ENCODE results near the gene UIMC1.

Gene UIMC1

DNA sequence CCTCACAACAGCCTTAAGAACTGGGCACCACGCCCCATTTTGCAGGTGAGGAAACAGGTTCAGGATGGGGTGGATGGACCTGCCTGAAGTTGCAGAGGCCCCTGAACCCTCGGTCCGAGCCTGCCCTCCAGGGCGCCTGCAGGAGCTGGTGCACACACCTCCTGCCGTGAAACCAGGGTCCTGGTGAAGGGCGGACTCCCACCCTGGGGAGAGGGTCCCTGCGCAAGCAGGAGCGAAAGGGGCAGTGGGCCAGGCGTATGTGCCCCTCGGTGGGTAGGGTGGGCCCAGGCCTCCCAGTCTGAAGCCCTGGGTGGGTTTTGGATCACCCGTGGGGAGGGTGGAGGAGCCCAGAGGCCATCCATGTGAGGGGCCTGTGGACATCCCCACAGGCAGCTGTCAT, 145.3 kb downstream of the UIMC1 start:
- DNase-seq: no peak
- H3K4me3 ChIP-seq (ENCODE audit: control insufficient read depth in 1 of 7, extremely low read depth in 1 of 7, insufficient read depth in 4 of 7, low read depth in 2 of 7, low read length in 6 of 7): no peak overlapping the region
- no peak overlapping the region for H3K27ac ChIP-seq (ENCODE audit: insufficient read depth in 1 of 2, low read depth in 1 of 2, low read length in 2 of 2, poor library complexity in 1 of 2, severe bottlenecking in 2 of 2)
- H3K27me3 ChIP-seq (replicated peaks in 2 of 5; ENCODE audit: control insufficient read depth in 4 of 5, insufficient read depth in 5 of 5, low read length in 4 of 5): peaks cover 0 to 84% (median 27%) of the 10 kb centered on the region in 5 experiments
- ChIA-PET CTCF (interaction anchor here (1.1 kb wide), 1 partner anchor 9 kb away, joined by 3 read pairs; no protein-coding TSS in a partner anchor), POLR2A (no interaction called here)
- 89% methylated on average over 8 of the region's 11 CpGs for WGBS (ENCODE audit: insufficient coverage)
- H3K4me1 ChIP-seq (ENCODE audit: control extremely low read depth in 1 of 4, control insufficient read depth in 4 of 4, insufficient read depth in 4 of 4, low read length in 3 of 4): no peaks in the 10 kb centered on the region
- no peaks in the 10 kb centered on the region for H3K9me3 ChIP-seq (ENCODE audit: control extremely low read depth in 1 of 5, control insufficient read depth in 4 of 5, insufficient read depth in 2 of 5, low read depth in 1 of 5, low read length in 4 of 5)
- H3K36me3 ChIP-seq (ENCODE audit: control insufficient read depth in 4 of 4, insufficient read depth in 4 of 4, low read length in 3 of 4): no peaks in the 10 kb centered on the region

DNA sequence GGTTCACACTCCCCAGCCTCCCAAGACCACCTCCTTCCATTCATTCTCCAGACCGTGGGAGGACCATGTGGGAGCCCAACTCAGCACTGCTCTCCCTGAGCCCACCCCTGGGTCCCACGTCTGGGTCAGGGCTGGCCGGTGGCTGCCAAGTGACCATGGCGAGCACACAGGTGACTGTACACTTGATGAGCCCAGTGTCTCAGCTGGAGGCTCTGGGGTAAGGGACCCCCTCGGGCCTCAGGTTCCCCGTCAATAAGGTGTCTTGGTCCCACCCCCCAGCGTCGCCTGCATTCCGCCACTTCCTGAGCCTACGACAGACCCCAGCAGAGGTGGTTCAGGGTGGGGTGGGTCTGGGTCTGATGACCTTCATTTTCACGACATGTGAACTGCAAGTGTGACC, 146.2 kb downstream of the UIMC1 start:
- Histone ChIP-seq H3K27me3 (replicated peaks in 2 of 5; ENCODE audit: control insufficient read depth in 4 of 5, insufficient read depth in 5 of 5, low read length in 4 of 5) (peaks cover 0 to 75% (median 22%) of the 10 kb centered on the region in 5 experiments), H3K36me3 (ENCODE audit: control insufficient read depth in 4 of 4, insufficient read depth in 4 of 4, low read length in 3 of 4) (no peaks in the 10 kb centered on the region), H3K4me3 (ENCODE audit: control insufficient read depth in 1 of 7, extremely low read depth in 1 of 7, insufficient read depth in 4 of 7, low read depth in 2 of 7, low read length in 6 of 7) (no peak overlapping the region), H3K4me1 (ENCODE audit: control extremely low read depth in 1 of 4, control insufficient read depth in 4 of 4, insufficient read depth in 4 of 4, low read length in 3 of 4) (no peaks in the 10 kb centered on the region), H3K9me3 (ENCODE audit: control extremely low read depth in 1 of 5, control insufficient read depth in 4 of 5, insufficient read depth in 2 of 5, low read depth in 1 of 5, low read length in 4 of 5) (no peaks in the 10 kb centered on the region), H3K27ac (ENCODE audit: insufficient read depth in 1 of 2, low read depth in 1 of 2, low read length in 2 of 2, poor library complexity in 1 of 2, severe bottlenecking in 2 of 2) (no peak overlapping the region)
- CTCF ChIA-PET: interaction anchor here (1.1 kb wide), 1 partner anchor 8 kb away, joined by 3 read pairs; no protein-coding TSS in a partner anchor
- no peak for DNase-seq
- POLR2A ChIA-PET: no interaction called here
- WGBS (ENCODE audit: insufficient coverage): 86% methylated on average over 11 of the region's 11 CpGs

DNA sequence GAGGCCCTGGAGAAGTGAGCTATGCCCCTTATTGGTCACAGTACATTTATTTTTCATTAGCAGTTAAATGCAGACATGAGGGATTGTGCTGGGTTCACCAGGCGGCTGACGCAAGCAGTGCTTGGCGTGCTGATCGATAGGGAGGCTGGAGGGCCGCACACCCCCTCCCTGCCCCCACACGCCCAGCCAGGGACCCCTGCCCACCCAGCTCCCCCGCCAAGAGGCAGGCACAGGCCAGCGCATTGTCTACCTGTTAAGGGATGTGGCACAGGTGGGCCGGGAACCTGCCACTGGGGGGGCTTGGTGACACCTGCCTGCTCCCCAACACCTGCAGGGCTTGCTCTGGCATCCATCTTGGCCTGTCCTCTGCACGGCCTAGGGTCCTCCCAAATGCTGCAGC, 146.7 kb downstream of the UIMC1 start:
- Histone ChIP-seq H3K27ac (ENCODE audit: insufficient read depth in 1 of 2, low read depth in 1 of 2, low read length in 2 of 2, poor library complexity in 1 of 2, severe bottlenecking in 2 of 2) (no peak overlapping the region), H3K9me3 (ENCODE audit: control extremely low read depth in 1 of 5, control insufficient read depth in 4 of 5, insufficient read depth in 2 of 5, low read depth in 1 of 5, low read length in 4 of 5) (no peaks in the 10 kb centered on the region), H3K4me3 (ENCODE audit: control insufficient read depth in 1 of 7, extremely low read depth in 1 of 7, insufficient read depth in 4 of 7, low read depth in 2 of 7, low read length in 6 of 7) (no peak overlapping the region), H3K4me1 (ENCODE audit: control extremely low read depth in 1 of 4, control insufficient read depth in 4 of 4, insufficient read depth in 4 of 4, low read length in 3 of 4) (no peaks in the 10 kb centered on the region), H3K27me3 (replicated peaks in 2 of 5; ENCODE audit: control insufficient read depth in 4 of 5, insufficient read depth in 5 of 5, low read length in 4 of 5) (peaks cover 0 to 74% (median 21%) of the 10 kb centered on the region in 5 experiments), H3K36me3 (ENCODE audit: control insufficient read depth in 4 of 4, insufficient read depth in 4 of 4, low read length in 3 of 4) (no peaks in the 10 kb centered on the region)
- ChIA-PET CTCF (interaction anchor here (1.1 kb wide), 1 partner anchor 8 kb away, joined by 3 read pairs; no protein-coding TSS in a partner anchor), POLR2A (no interaction called here)
- 100% methylated on average over 1 of the region's 10 CpGs for WGBS (ENCODE audit: insufficient coverage)
- DNase-seq: no peak

DNA sequence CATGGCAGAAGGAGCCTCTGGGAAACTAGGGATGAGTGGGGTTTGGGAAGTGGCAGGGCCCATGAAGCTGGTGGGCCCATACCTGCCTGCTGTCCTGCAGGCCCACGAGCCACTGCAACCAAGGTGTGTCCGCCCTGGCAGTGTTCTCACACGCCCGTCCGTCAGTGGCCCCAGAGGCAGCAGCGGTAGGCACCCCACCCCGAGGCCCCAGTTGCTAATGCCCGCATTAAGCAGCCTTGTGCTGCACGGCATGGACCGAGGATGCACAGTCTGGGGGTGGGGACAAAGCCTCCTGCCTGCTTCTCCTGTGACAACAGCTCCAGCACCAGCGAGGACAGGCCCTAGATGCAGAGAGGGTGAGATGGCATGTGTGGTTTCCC, 148.7 kb downstream of the UIMC1 start:
- ChIA-PET POLR2A (no interaction called here), CTCF (no interaction called here)
- Histone ChIP-seq H3K9me3 (ENCODE audit: control extremely low read depth in 1 of 5, control insufficient read depth in 4 of 5, insufficient read depth in 2 of 5, low read depth in 1 of 5, low read length in 4 of 5) (no peaks in the 10 kb centered on the region), H3K27me3 (replicated peaks in 2 of 5; ENCODE audit: control insufficient read depth in 4 of 5, insufficient read depth in 5 of 5, low read length in 4 of 5) (peaks cover 0 to 61% (median 4%) of the 10 kb centered on the region in 5 experiments), H3K4me1 (ENCODE audit: control extremely low read depth in 1 of 4, control insufficient read depth in 4 of 4, insufficient read depth in 4 of 4, low read length in 3 of 4) (no peaks in the 10 kb centered on the region), H3K4me3 (ENCODE audit: control insufficient read depth in 1 of 7, extremely low read depth in 1 of 7, insufficient read depth in 4 of 7, low read depth in 2 of 7, low read length in 6 of 7) (no peak overlapping the region), H3K27ac (ENCODE audit: insufficient read depth in 1 of 2, low read depth in 1 of 2, low read length in 2 of 2, poor library complexity in 1 of 2, severe bottlenecking in 2 of 2) (no peak overlapping the region), H3K36me3 (ENCODE audit: control insufficient read depth in 4 of 4, insufficient read depth in 4 of 4, low read length in 3 of 4) (no peaks in the 10 kb centered on the region)
- no peak for DNase-seq
- 96% methylated on average over 9 of the region's 11 CpGs for WGBS (ENCODE audit: insufficient coverage)

GRCh38 chr5:176857216-176857893, 149.2 kb downstream of the UIMC1 start:
- H3K4me1 ChIP-seq (ENCODE audit: control extremely low read depth in 1 of 4, control insufficient read depth in 4 of 4, insufficient read depth in 4 of 4, low read length in 3 of 4): no peaks in the 10 kb centered on the region
- H3K36me3 ChIP-seq (ENCODE audit: control insufficient read depth in 4 of 4, insufficient read depth in 4 of 4, low read length in 3 of 4): no peaks in the 10 kb centered on the region
- DNase-seq: no peak
- H3K27ac ChIP-seq (ENCODE audit: insufficient read depth in 1 of 2, low read depth in 1 of 2, low read length in 2 of 2, poor library complexity in 1 of 2, severe bottlenecking in 2 of 2): no peak overlapping the region
- POLR2A ChIA-PET: no interaction called here
- WGBS (ENCODE audit: insufficient coverage): 77% methylated on average over 12 of the region's 19 CpGs
- H3K4me3 ChIP-seq (ENCODE audit: control insufficient read depth in 1 of 7, extremely low read depth in 1 of 7, insufficient read depth in 4 of 7, low read depth in 2 of 7, low read length in 6 of 7): no peak overlapping the region
- CTCF ChIA-PET: no interaction called here
- H3K9me3 ChIP-seq (ENCODE audit: control extremely low read depth in 1 of 5, control insufficient read depth in 4 of 5, insufficient read depth in 2 of 5, low read depth in 1 of 5, low read length in 4 of 5): no peaks in the 10 kb centered on the region
- H3K27me3 ChIP-seq (replicated peaks in 2 of 5; ENCODE audit: control insufficient read depth in 4 of 5, insufficient read depth in 5 of 5, low read length in 4 of 5): peaks cover 0 to 56% (median 4%) of the 10 kb centered on the region in 5 experiments

DNA sequence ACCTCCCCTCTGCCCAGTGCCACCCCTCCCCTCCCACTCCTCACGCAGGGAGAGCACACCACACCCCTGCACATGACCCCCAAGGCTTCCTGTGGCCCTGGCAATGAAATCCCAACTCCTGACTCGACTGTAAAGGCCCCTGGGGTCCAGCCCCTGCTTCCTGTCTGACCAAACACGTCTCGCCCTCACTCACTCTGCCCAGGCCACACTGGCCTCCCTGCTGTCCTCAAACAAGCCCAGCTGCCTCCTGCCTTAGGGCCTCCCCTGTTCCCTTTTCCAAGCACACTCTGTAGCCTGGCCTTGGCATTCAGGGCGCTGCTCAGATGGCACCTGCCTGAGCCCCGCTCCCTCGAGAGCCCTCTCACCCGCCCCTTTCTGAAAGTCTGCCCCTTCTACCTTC, 149.8 kb downstream of the UIMC1 start:
- Histone ChIP-seq H3K27me3 (replicated peaks in 2 of 5; ENCODE audit: control insufficient read depth in 4 of 5, insufficient read depth in 5 of 5, low read length in 4 of 5) (peaks cover 0 to 50% (median 4%) of the 10 kb centered on the region in 5 experiments), H3K36me3 (ENCODE audit: control insufficient read depth in 4 of 4, insufficient read depth in 4 of 4, low read length in 3 of 4) (no peaks in the 10 kb centered on the region), H3K4me3 (ENCODE audit: control insufficient read depth in 1 of 7, extremely low read depth in 1 of 7, insufficient read depth in 4 of 7, low read depth in 2 of 7, low read length in 6 of 7) (no peak overlapping the region), H3K27ac (ENCODE audit: insufficient read depth in 1 of 2, low read depth in 1 of 2, low read length in 2 of 2, poor library complexity in 1 of 2, severe bottlenecking in 2 of 2) (no peak overlapping the region), H3K4me1 (ENCODE audit: control extremely low read depth in 1 of 4, control insufficient read depth in 4 of 4, insufficient read depth in 4 of 4, low read length in 3 of 4) (no peaks in the 10 kb centered on the region), H3K9me3 (ENCODE audit: control extremely low read depth in 1 of 5, control insufficient read depth in 4 of 5, insufficient read depth in 2 of 5, low read depth in 1 of 5, low read length in 4 of 5) (no peaks in the 10 kb centered on the region)
- WGBS (ENCODE audit: insufficient coverage): 67% methylated on average over 7 of the region's 8 CpGs
- no peak for DNase-seq
- POLR2A ChIA-PET: no interaction called here
- CTCF ChIA-PET: no interaction called here

- Histone ChIP-seq H3K27me3 (replicated peaks in 2 of 5; ENCODE audit: control insufficient read depth in 4 of 5, insufficient read depth in 5 of 5, low read length in 4 of 5) (peaks cover 0 to 38% (median 4%) of the 10 kb centered on the region in 5 experiments), H3K4me3 (ENCODE audit: control insufficient read depth in 1 of 7, extremely low read depth in 1 of 7, insufficient read depth in 4 of 7, low read depth in 2 of 7, low read length in 6 of 7) (no peak overlapping the region), H3K27ac (ENCODE audit: insufficient read depth in 1 of 2, low read depth in 1 of 2, low read length in 2 of 2, poor library complexity in 1 of 2, severe bottlenecking in 2 of 2) (no peak overlapping the region), H3K9me3 (ENCODE audit: control extremely low read depth in 1 of 5, control insufficient read depth in 4 of 5, insufficient read depth in 2 of 5, low read depth in 1 of 5, low read length in 4 of 5) (no peaks in the 10 kb centered on the region), H3K4me1 (ENCODE audit: control extremely low read depth in 1 of 4, control insufficient read depth in 4 of 4, insufficient read depth in 4 of 4, low read length in 3 of 4) (no peaks in the 10 kb centered on the region), H3K36me3 (ENCODE audit: control insufficient read depth in 4 of 4, insufficient read depth in 4 of 4, low read length in 3 of 4) (no peaks in the 10 kb centered on the region)
- 97% methylated on average over 13 of the region's 18 CpGs for WGBS (ENCODE audit: insufficient coverage)
- ChIA-PET CTCF (no interaction called here), POLR2A (no interaction called here)
- no peak for DNase-seq
Measured at GRCh38 chr5:176855598-176855997, 151.0 kb downstream of the UIMC1 start.
